Mucosa of descending colon (tissue), 3 donors: Measurements from ENCODE around the gene DRC7. TPM values are rescaled to one million over a fixed set of nuclear protein-coding genes. Genes with fewer than 3 reads are reported as not detected.
"Not testable (repeated sequence)": the region's sequence is repeated elsewhere in the genome, so short reads cannot be mapped to it uniquely, and the experiment has no call there.

Experiments used
- ATAC-seq: fragments of 200-7000 bp; cut with Tn5 transposase; one replicate; pipeline ENCODE4 v1.9.1; 2020; ENCODE audit warnings: mild to moderate bottlenecking, moderate library complexity
- DNase-seq, 3 donors: peaks; one replicate each; pipeline ENCODE4 v3.0.0-alpha.2; 2020
- H3K36me3 ChIP-seq: fragments of 200-600 bp; one replicate; pipeline ENCODE4 v1.8.0; 2021; ENCODE audit warnings: low read depth, mild to moderate bottlenecking
- H3K4me1 ChIP-seq: fragments of 200-600 bp; one replicate; pipeline ENCODE4 v1.8.0; 2021; ENCODE audit warnings: low read depth, mild to moderate bottlenecking
- H3K4me3 ChIP-seq: fragments of 200-600 bp; one replicate; pipeline ENCODE4 v1.8.0; 2021; ENCODE audit warnings: mild to moderate bottlenecking
- H3K9me3 ChIP-seq: fragments of 200-600 bp; one replicate; pipeline ENCODE4 v1.8.0; 2021; ENCODE audit warnings: mild to moderate bottlenecking
- intact Hi-C, 2 donors: fragments of 100-400 bp; cut with DNase I in 1 of 2; cut with micrococcal nuclease in 1 of 2; formaldehyde crosslinking; loops; one replicate each; pipeline versions ENCODE4 v1.11.0 to v1.11.1; 2022; cut with DNase I, micrococcal nuclease
- total RNA-seq, 3 donors: library from RNA; stranded (reverse); fragmentation: NEBNext Ultra II Directional in 2 of 3; extraction: Animal tissue kit (Norgen Biotek cat#: 25700) in 2 of 3; gene quantifications; one replicate each; pipeline versions ENCODE4 v1.2.1 to v1.2.4, GENCODE V29; 2021 to 2023
- TF ChIP-seq, protein P1 (sequence below): fragments of 200-600 bp; IDR thresholded peaks from one replicate; pipeline ENCODE4 v1.8.0; 2022; ENCODE audit warnings: antibody characterized with exemption, mild to moderate bottlenecking
- donor health status: DM: no; HTN: no; CAD: no; lungs with moderate emphysema.
- donor health status: DM: no; HTN: no; CAD: no.
- donor health status: DM: no; HTN: yes; CAD: no.

Gene DRC7
- total RNA-seq, 3 donors from 2014 or later = not detected

DNA sequence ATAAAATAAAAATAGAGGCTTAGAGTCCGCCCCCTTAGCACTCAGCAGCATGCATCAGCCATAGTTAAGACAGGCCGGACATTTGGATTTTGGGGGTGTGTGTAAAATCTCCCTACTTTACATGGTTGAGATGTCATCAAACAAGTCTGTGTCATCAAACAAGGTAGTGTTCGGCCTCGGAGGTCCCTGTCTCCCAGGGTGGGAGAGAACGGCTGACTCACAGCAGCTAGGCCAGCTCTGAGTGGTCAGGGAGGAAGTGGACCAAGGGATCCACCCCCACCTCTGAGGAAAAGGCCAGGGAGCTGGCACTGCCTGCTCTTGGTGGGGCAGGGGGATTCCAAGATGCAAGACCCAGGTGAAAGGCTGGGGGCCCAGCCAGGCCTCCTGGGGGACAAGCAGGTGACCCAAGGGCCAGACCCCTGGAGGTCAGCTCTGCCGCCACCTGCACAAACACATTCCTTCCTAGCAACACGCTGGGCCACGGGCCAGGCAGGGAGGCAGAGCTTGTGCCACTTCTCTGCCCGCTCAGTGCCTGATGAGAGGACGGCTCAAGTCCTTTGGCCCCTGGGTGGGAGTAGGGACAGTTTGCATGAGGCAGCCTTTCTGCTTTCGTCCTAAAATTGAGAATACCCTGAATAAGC, 79.2 kb downstream of the DRC7 start:
- no peaks in the 10 kb centered on the region for H3K36me3 ChIP-seq
- ATAC-seq = no peak
- peak in 1 of 3 donors; percentile 1 for DNase-seq
- intact Hi-C loops = no loop called here
- TF ChIP-seq, protein P1, sequence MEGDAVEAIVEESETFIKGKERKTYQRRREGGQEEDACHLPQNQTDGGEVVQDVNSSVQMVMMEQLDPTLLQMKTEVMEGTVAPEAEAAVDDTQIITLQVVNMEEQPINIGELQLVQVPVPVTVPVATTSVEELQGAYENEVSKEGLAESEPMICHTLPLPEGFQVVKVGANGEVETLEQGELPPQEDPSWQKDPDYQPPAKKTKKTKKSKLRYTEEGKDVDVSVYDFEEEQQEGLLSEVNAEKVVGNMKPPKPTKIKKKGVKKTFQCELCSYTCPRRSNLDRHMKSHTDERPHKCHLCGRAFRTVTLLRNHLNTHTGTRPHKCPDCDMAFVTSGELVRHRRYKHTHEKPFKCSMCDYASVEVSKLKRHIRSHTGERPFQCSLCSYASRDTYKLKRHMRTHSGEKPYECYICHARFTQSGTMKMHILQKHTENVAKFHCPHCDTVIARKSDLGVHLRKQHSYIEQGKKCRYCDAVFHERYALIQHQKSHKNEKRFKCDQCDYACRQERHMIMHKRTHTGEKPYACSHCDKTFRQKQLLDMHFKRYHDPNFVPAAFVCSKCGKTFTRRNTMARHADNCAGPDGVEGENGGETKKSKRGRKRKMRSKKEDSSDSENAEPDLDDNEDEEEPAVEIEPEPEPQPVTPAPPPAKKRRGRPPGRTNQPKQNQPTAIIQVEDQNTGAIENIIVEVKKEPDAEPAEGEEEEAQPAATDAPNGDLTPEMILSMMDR = no peak
- H3K4me1 ChIP-seq = no peaks in the 10 kb centered on the region
- H3K4me3 ChIP-seq = no peak overlapping the region
- H3K9me3 ChIP-seq = no peaks in the 10 kb centered on the region

DNA sequence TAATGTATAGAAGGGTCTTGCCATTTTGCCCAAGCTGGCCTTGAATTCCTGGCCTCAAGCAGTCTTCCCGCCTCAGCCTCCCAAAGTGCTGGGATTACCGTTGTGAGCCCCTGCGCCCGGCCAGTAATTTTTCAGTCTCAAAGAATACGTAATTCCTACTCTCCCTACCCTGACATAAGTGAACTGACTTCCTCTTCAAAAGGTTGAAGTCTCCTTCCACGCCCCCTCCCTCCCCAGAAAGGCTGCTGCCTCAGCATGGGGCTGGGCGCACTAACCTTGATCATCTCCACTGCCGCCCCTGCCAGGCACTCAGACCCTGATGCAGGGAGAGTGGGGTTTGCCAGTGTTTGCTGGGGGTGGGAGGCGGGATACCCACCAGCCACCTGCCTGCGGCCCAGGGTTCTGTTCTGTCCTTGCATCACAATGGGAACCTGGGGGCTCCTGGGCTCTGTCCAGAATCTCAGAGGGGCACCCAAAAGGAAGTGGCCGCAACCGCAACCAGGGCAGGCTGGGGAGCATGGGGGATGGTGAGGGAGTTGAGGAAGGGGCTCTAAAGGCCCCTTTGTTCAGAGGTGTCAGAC, 80.2 kb downstream of the DRC7 start:
- peak in 1 of 3 donors; percentile 11 for DNase-seq
- H3K36me3 ChIP-seq = no peaks in the 10 kb centered on the region

DNA sequence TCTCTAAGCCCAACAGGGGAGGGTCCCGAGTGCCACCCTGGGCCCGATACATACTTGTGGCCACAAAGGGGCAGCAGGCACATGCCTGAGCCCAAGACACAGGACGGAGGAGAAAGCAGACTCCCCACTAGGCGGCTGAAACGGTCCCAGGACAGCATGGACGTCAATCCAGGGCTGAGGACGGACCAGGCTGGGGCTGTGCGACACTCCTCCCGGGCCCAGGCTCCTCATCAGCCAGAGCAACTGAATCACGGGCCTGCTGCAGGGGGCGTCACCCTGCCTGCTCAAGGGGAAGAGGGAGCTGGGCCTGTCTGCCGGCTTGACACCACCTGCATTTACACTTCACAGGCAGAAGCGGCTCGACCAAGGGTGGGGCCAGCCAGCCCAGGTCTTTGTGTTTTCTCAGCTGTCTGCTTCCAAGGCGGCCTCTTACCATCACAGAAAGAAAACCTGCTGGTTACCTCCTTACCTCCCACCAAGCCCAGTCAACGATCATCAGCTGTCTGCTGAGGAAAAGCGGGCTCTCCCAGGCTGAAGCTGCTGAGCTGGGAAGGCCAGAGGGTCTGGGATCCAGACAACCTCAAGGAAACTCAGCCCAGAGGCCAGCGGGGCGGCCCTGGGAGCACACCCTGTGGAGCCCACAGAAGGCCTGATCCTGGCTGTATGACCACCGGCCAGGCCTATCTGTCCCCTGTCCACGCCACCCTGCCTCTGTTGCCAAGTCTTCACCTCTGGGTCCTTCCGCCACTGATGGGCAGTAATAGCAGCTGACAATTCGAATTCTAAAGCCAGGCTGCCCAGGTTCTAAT, 81.3 kb downstream of the DRC7 start:
- no peak overlapping the region for H3K4me3 ChIP-seq
- intact Hi-C loops = no loop called here
- ATAC-seq (peak; percentile 92), DNase-seq (peak; percentile 54 to 72 (median 66))
- TF ChIP-seq, protein P1 = no peak
- no peaks in the 10 kb centered on the region for H3K9me3 ChIP-seq
- no peaks in the 10 kb centered on the region for H3K36me3 ChIP-seq
- H3K4me1 ChIP-seq = no peaks in the 10 kb centered on the region

More for the DNA sequence above, 80.2 kb downstream of the DRC7 start:
- H3K4me3 ChIP-seq = no peak overlapping the region
- ATAC-seq = no peak
- H3K4me1 ChIP-seq = no peaks in the 10 kb centered on the region
- no peaks in the 10 kb centered on the region for H3K9me3 ChIP-seq
- TF ChIP-seq, protein P1 = no peak
- intact Hi-C loops = no loop called here

- no peak for ATAC-seq
- intact Hi-C loops = no loop called here
- Histone ChIP-seq H3K36me3 (no peaks in the 10 kb centered on the region), H3K9me3 (no peaks in the 10 kb centered on the region), H3K4me3 (no peak overlapping the region), H3K4me1 (no peaks in the 10 kb centered on the region)
- TF ChIP-seq, protein P1 = no peak
- no peak for DNase-seq
Observed at GRCh38 chr16:57778658-57779057, 84.1 kb downstream of the DRC7 start.

DNA sequence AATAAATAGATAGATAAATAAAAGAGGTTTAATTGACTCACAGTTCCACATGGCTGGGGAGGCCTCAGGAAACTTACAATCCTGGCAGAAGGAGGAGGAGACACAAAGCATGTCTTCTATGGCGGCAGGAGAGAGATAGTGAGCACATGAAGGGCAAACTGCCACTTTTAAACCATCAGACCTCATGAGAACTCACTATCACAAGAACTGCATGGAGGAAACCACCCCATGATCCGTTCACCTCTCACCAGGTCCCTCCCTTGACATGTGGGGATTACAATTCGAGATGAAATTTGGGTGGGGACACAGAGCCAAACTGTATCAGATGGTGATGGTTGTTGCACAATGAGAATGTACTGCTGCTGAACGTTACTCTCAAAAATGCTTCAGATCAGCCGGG, 85.2 kb downstream of the DRC7 start:
- H3K4me3 ChIP-seq, ATAC-seq, intact Hi-C loops, H3K36me3 ChIP-seq, H3K4me1 ChIP-seq, H3K9me3 ChIP-seq: not testable (repeated sequence)
- peak in 1 of 3 donors; percentile 8 for DNase-seq

- Histone ChIP-seq H3K4me3 (no peak overlapping the region), H3K36me3 (no peaks in the 10 kb centered on the region), H3K4me1 (no peaks in the 10 kb centered on the region), H3K9me3 (no peaks in the 10 kb centered on the region)
- TF ChIP-seq, protein P1 = no peak
- ATAC-seq (no peak), DNase-seq (peak in 1 of 3 donors; percentile 2)
- intact Hi-C loops = no loop called here
Observed at GRCh38 chr16:57781349-57781740, 86.7 kb downstream of the DRC7 start.
